IMR-90 (cell line): Measurements from ENCODE around the gene SPATA17.

Experiments used
- BHLHE40 ChIP-seq: fragments of 150-350 bp; IDR thresholded peaks from 2 replicates; pipeline ENCODE4 v1.6.1; 2016; ENCODE audit warnings: mild to moderate bottlenecking, low read depth, low read length
- CHD1 ChIP-seq: IDR thresholded peaks from 2 replicates; pipeline ENCODE4 v1.6.1; 2012; ENCODE audit warnings: low read depth, low read length, improper control_type of control experiment
- ELK1 ChIP-seq: fragments of 150-350 bp; IDR thresholded peaks from 2 replicates; pipeline ENCODE4 v1.6.1; 2016; ENCODE audit warnings: low read depth, mild to moderate bottlenecking, low read length, moderate library complexity, borderline replicate concordance
- FOS ChIP-seq: fragments of 150-350 bp; IDR thresholded peaks from 2 replicates; pipeline ENCODE4 v1.6.1; 2016; ENCODE audit warnings: low read depth, low read length
- MAFK ChIP-seq: IDR thresholded peaks from 2 replicates; pipeline ENCODE4 v1.6.1; 2012; ENCODE audit warnings: low read depth, low read length, improper control_type of control experiment
- MXI1 ChIP-seq: IDR thresholded peaks from 2 replicates; pipeline ENCODE4 v1.6.1; 2012; ENCODE audit warnings: low read depth, mild to moderate bottlenecking, low read length, moderate library complexity, borderline replicate concordance
- NFE2L2 ChIP-seq: fragments of 150-350 bp; IDR thresholded peaks from 2 replicates; pipeline ENCODE4 v1.6.1; 2016; ENCODE audit warnings: low read depth, mild to moderate bottlenecking, low read length
- POLR2A ChIP-seq: IDR thresholded peaks from 2 replicates; pipeline ENCODE4 v1.6.1; 2012; ENCODE audit warnings: mild to moderate bottlenecking, low read depth, low read length
- RAD21 ChIP-seq: IDR thresholded peaks from 2 replicates; pipeline ENCODE4 v1.6.1; 2012; ENCODE audit warnings: low read length, improper control_type of control experiment
- RCOR1 ChIP-seq: IDR thresholded peaks from 2 replicates; pipeline ENCODE4 v1.6.1; 2012; ENCODE audit warnings: mild to moderate bottlenecking, low read length, improper control_type of control experiment; ENCODE audit not compliant: insufficient replicate concordance
- TF ChIP-seq, protein P1 (sequence below): conservative IDR thresholded peaks from 2 replicates; pipeline ENCODE4 v1.5.1; 2012; ENCODE audit warnings: mild to moderate bottlenecking, low read depth, low read length, improper control_type of control experiment

GRCh38 chr1:217776693-217777092 is 145.5 kb downstream of the SPATA17 start:
- TF ChIP-seq, protein P1, sequence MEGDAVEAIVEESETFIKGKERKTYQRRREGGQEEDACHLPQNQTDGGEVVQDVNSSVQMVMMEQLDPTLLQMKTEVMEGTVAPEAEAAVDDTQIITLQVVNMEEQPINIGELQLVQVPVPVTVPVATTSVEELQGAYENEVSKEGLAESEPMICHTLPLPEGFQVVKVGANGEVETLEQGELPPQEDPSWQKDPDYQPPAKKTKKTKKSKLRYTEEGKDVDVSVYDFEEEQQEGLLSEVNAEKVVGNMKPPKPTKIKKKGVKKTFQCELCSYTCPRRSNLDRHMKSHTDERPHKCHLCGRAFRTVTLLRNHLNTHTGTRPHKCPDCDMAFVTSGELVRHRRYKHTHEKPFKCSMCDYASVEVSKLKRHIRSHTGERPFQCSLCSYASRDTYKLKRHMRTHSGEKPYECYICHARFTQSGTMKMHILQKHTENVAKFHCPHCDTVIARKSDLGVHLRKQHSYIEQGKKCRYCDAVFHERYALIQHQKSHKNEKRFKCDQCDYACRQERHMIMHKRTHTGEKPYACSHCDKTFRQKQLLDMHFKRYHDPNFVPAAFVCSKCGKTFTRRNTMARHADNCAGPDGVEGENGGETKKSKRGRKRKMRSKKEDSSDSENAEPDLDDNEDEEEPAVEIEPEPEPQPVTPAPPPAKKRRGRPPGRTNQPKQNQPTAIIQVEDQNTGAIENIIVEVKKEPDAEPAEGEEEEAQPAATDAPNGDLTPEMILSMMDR = no peak
- TF ChIP-seq POLR2A (no peak), FOS (no peak), ELK1 (no peak), MXI1 (no peak), CHD1 (no peak), NFE2L2 (no peak), RAD21 (no peak), MAFK (no peak), BHLHE40 (no peak), RCOR1 (no peak)
